GM04503 (cell line): Measurements from ENCODE around the gene SZRD1.

ENCODE experiments used
- DNase-seq: peaks from one replicate; pipeline ENCODE4 v3.0.0-alpha.2; 2012; ENCODE audit warnings: low read depth

Gene SZRD1

GRCh38 chr1:16394977-16395376, 27.9 kb downstream of the SZRD1 start:
- DNase-seq, result no peak

GRCh38 chr1:16396591-16396990, 29.5 kb downstream of the SZRD1 start:
- peak; percentile 58 for DNase-seq

- DNase-seq, result no peak
Measured at GRCh38 chr1:16397120-16397519, 30.1 kb downstream of the SZRD1 start.

GRCh38 chr1:16398371-16398953, 31.4 kb downstream of the SZRD1 start:
- no peak for DNase-seq

GRCh38 chr1:16402742-16403141, 35.7 kb downstream of the SZRD1 start:
- DNase-seq, result no peak

- no peak for DNase-seq
Measured at GRCh38 chr1:16405441-16405840, 38.4 kb downstream of the SZRD1 start.

GRCh38 chr1:16406868-16407267, 39.8 kb downstream of the SZRD1 start:
- no peak for DNase-seq

GRCh38 chr1:16409536-16410152, 42.6 kb downstream of the SZRD1 start:
- no peak for DNase-seq

- DNase-seq, result no peak
Measured at GRCh38 chr1:16410803-16411202, 43.8 kb downstream of the SZRD1 start.

- DNase-seq, result no peak
Measured at GRCh38 chr1:16413191-16413590, 46.1 kb downstream of the SZRD1 start.

- DNase-seq, result no peak
Measured at GRCh38 chr1:16418823-16419425, 51.9 kb downstream of the SZRD1 start.

- DNase-seq, result no peak
Measured at GRCh38 chr1:16420424-16421118, 53.5 kb downstream of the SZRD1 start.

- DNase-seq, result no peak
Measured at GRCh38 chr1:16421201-16421600, 54.2 kb downstream of the SZRD1 start.

GRCh38 chr1:16422041-16422440, 55.0 kb downstream of the SZRD1 start:
- DNase-seq, result no peak

GRCh38 chr1:16425125-16426025, 58.3 kb downstream of the SZRD1 start:
- no peak for DNase-seq

- no peak for DNase-seq
Measured at GRCh38 chr1:16430606-16431005, 63.6 kb downstream of the SZRD1 start.

GRCh38 chr1:16433030-16433429, 66.0 kb downstream of the SZRD1 start:
- no peak for DNase-seq

- DNase-seq, result no peak
Measured at GRCh38 chr1:16434007-16434406, 67.0 kb downstream of the SZRD1 start.

- DNase-seq, result no peak
Measured at GRCh38 chr1:16434501-16434900, 67.5 kb downstream of the SZRD1 start.

GRCh38 chr1:16436946-16437474, 70.0 kb downstream of the SZRD1 start, which contains the start of gene SPATA21:
TSS of gene SPATA21 (minus strand) at chr1:16437424. CDS start at chr1:16431371, 6,053 bp downstream.
- DNase-seq, result no peak

GRCh38 chr1:16438516-16438915, 71.5 kb downstream of the SZRD1 start:
- no peak for DNase-seq

- no peak for DNase-seq
Measured at GRCh38 chr1:16438924-16439323, 71.9 kb downstream of the SZRD1 start.
